Astrocyte of the cerebellum (primary cell): ENCODE results near the gene MSANTD2.

Source experiments
- DNase-seq: peaks from one replicate; pipeline ENCODE4 v3.0.0-alpha.2; 2011; ENCODE audit warnings: low read depth
- H3K4me3 ChIP-seq: 2 replicates; pipeline ENCODE4 v1.5.1; 2011; ENCODE audit warnings: mild to moderate bottlenecking, low read depth, low read length, moderate library complexity
- in situ Hi-C: cut with HindIII; loops from 2 replicates; pipeline ENCODE4 v1.10.0; 2017; ENCODE audit warnings: low sequenced_read_pairs
- TF ChIP-seq, protein P1 (sequence below): IDR thresholded peaks from 2 replicates; pipeline ENCODE4 v1.5.1; 2012; ENCODE audit warnings: low read length, low read depth, moderate library complexity, mild to moderate bottlenecking; ENCODE audit errors: missing control alignments

The MSANTD2 gene

GRCh38 chr11:124835918-124836317, 35.7 kb upstream of the MSANTD2 start:
- no peak overlapping the region for H3K4me3 ChIP-seq
- in situ Hi-C loops: loop anchor here (5.0 kb wide), 1 partner anchor 214 kb away; the partner anchor contains the start of gene TBRG1
- TF ChIP-seq, protein P1, sequence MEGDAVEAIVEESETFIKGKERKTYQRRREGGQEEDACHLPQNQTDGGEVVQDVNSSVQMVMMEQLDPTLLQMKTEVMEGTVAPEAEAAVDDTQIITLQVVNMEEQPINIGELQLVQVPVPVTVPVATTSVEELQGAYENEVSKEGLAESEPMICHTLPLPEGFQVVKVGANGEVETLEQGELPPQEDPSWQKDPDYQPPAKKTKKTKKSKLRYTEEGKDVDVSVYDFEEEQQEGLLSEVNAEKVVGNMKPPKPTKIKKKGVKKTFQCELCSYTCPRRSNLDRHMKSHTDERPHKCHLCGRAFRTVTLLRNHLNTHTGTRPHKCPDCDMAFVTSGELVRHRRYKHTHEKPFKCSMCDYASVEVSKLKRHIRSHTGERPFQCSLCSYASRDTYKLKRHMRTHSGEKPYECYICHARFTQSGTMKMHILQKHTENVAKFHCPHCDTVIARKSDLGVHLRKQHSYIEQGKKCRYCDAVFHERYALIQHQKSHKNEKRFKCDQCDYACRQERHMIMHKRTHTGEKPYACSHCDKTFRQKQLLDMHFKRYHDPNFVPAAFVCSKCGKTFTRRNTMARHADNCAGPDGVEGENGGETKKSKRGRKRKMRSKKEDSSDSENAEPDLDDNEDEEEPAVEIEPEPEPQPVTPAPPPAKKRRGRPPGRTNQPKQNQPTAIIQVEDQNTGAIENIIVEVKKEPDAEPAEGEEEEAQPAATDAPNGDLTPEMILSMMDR: no peak
- no peak for DNase-seq

DNA sequence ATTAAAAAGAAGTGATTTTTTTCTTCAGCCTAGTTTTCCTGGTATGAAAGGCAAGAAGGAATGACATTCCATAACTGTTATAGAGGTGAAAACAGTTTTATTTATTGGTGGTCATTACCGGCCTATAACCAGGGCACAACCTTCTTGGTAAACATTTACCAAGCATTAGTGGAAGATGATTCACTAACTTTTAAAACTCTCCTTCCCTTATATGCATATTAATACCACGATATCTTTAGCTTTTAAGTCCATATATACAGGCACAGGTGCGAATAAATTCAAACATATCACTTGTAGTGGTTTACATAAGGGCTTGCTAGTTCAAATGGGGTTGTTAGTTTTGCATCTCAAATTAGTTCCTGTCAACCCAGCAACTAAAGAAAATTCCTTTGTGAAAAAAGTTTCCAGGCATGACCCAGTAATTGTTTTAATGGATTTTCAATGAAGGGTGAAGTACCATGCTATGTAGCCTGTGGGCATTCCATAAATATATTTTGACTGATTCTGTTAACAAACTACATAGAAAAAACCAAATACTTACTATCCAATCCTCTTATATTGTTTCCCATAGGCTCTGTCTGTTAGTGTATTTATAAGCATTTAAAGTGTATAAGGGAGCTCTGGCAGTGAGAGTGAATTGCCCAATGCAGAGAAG, 34.4 kb upstream of the MSANTD2 start:
- H3K4me3 ChIP-seq: no peak overlapping the region
- TF ChIP-seq, protein P1: no peak
- no peak for DNase-seq
- in situ Hi-C loops: loop anchor here (5.0 kb wide), 1 partner anchor 212 kb away; the partner anchor contains the start of gene TBRG1

DNA sequence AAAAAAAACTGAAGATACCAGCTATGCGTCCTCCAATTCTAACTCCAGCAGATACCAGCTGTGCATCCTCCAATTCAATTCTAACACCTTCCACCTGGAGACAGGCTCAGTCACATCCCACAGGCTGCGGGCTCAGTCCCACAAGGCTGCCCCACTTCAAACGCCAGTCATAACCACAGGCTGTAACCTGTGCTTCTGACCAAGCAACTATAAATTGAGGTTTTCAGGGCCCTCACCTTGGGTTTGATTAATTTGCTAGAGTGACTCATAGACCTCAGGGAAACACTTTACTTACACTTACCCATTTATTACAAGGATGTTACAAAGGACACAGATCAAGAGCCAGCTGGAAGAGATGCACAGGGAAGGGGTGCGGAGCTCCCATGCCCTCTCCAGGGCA, 32.4 kb upstream of the MSANTD2 start:
- no peak overlapping the region for H3K4me3 ChIP-seq
- in situ Hi-C loops: no loop called here
- TF ChIP-seq, protein P1: no peak
- DNase-seq: no peak

DNA sequence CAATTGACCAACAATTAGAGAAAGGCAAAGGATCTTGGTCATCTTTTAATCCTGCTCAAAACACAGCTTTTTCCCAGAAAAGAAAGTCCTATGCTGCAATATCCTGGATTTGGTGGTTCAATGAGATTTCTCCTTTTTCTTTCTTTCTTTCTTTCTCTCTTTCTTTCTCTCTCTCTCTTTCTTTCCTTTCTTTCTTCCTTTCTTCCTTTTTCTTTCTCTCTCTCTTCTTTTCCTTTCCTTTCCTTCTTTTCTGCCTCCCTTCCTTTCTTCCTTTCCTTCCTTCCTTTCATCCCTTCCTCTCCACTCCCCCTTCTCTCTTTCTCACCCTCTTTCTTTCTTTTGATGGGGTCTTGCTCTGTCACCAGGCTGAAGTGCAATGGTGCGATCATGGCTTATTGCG, 31.7 kb upstream of the MSANTD2 start:
- in situ Hi-C loops: no loop called here
- no peak for DNase-seq
- TF ChIP-seq, protein P1: no peak
- no peak overlapping the region for H3K4me3 ChIP-seq

DNA sequence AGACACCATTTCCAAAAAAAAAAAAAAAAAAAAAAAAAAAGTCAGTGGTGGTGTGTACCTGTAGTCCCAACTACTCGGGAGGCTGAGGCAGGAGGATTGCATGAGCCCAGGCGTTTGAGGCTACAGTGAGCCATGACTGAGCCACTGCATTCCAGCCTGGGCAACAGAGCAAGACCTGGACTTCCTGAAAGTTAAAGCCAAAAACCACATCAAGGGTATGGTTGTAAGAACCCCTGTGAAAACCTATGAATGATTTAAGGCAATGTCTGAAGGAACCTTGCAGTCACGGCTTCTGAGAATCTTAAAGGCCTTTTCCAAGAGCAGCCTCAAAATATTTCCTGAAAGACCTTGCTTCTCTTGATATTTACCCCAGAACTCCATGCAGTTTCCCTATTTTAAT, 30.5 kb upstream of the MSANTD2 start:
- in situ Hi-C loops: no loop called here
- TF ChIP-seq, protein P1: no peak

GRCh38 chr11:124829986-124830385, 29.8 kb upstream of the MSANTD2 start:
- H3K4me3 ChIP-seq: no peak overlapping the region
- in situ Hi-C loops: no loop called here
- TF ChIP-seq, protein P1: no peak
- peak; percentile 40 for DNase-seq

More for the DNA sequence above, 30.5 kb upstream of the MSANTD2 start:
- no peak for DNase-seq
- no peak overlapping the region for H3K4me3 ChIP-seq
